ENCODE results near the gene CYP8B1.

DNA sequence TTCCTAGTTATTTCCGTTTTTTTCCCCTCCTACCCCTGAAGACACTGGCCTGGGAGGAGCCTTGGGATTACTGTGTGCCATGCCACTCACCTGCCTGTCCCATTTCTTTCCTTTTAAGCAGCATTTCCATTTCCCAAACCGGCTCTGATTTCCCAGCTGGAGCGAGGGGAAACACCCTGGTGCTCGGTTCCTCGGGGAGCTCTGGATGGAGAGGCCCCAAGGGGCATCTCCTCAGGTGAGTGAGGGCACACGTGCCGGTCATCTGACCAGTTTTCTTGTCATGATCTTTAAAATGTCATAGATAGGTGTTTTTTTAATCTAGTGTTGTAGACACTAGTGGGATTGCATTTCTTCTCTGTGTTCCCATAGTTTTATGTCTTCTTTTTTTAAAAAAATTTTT is 33.0 kb upstream of the CYP8B1 start:
- TF ChIP-seq POLR2AphosphoS5 (IDR thresholded peaks at IDR 0.05; ENCODE audit: insufficient read depth in 1 of 2, low read depth in 1 of 2) (no peak), POLR2A (IDR thresholded peaks at IDR 0.05) (no peak)
- TF ChIP-seq, protein P1, sequence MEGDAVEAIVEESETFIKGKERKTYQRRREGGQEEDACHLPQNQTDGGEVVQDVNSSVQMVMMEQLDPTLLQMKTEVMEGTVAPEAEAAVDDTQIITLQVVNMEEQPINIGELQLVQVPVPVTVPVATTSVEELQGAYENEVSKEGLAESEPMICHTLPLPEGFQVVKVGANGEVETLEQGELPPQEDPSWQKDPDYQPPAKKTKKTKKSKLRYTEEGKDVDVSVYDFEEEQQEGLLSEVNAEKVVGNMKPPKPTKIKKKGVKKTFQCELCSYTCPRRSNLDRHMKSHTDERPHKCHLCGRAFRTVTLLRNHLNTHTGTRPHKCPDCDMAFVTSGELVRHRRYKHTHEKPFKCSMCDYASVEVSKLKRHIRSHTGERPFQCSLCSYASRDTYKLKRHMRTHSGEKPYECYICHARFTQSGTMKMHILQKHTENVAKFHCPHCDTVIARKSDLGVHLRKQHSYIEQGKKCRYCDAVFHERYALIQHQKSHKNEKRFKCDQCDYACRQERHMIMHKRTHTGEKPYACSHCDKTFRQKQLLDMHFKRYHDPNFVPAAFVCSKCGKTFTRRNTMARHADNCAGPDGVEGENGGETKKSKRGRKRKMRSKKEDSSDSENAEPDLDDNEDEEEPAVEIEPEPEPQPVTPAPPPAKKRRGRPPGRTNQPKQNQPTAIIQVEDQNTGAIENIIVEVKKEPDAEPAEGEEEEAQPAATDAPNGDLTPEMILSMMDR (IDR thresholded peaks at IDR 0.05) = no peak
